NCI-H748 treated with DMSO at 0.1 percent for 48 hours (cell line): ENCODE data around the gene OR1J1.
A peak's percentile ranks its signal among the peaks of the same experiment; 100 is the strongest.

Experiments used
- DNase-seq: peaks from one replicate; lab custom pipeline; 2025; lab: John Stamatoyannopoulos, UW

Gene OR1J1

GRCh38 chr9:122477826-122478225 is at the start of gene OR1J1:
OR1J1 (minus strand) TSS chr9:122477926; CDS start chr9:122477926, 0 bp downstream.
- no peak for DNase-seq

- no peak for DNase-seq
Observed at GRCh38 chr9:122527193-122527592, 49.5 kb upstream of the OR1J1 start, which contains the start of gene OR1N1. OR1N1 (minus strand) TSS chr9:122527293; CDS start chr9:122527293, 0 bp downstream.

- DNase-seq, result no peak
Observed at GRCh38 chr9:122526602-122527001, 48.9 kb upstream of the OR1J1 start.

GRCh38 chr9:122519376-122519775 is 41.6 kb upstream of the OR1J1 start:
- no peak for DNase-seq

- DNase-seq, result no peak
Observed at GRCh38 chr9:122518841-122519240, 41.1 kb upstream of the OR1J1 start, which contains the start of gene OR1J4. OR1J4 (plus strand) TSS chr9:122519141; CDS start chr9:122519141, 0 bp downstream.

GRCh38 chr9:122518226-122518625 is 40.5 kb upstream of the OR1J1 start:
- no peak for DNase-seq

- no peak for DNase-seq
Observed at GRCh38 chr9:122510502-122510901, 32.8 kb upstream of the OR1J1 start, which contains the start of gene OR1J2. OR1J2 (plus strand) TSS chr9:122510802; CDS start chr9:122510802, 0 bp downstream.

- no peak for DNase-seq
Observed at GRCh38 chr9:122506964-122507363, 29.2 kb upstream of the OR1J1 start.

- DNase-seq, result peak; percentile 49
Observed at GRCh38 chr9:122498883-122499288, 21.2 kb upstream of the OR1J1 start.

- no peak for DNase-seq
Observed at GRCh38 chr9:122479062-122479461, 1.3 kb upstream of the OR1J1 start.

GRCh38 chr9:122477346-122477745 is 380 bp downstream of the OR1J1 start:
- DNase-seq, result no peak

GRCh38 chr9:122475717-122476116 is 2.0 kb downstream of the OR1J1 start:
- DNase-seq, result no peak

GRCh38 chr9:122474561-122474960 is 3.2 kb downstream of the OR1J1 start:
- DNase-seq, result no peak

GRCh38 chr9:122468735-122469134 is 9.0 kb downstream of the OR1J1 start:
- DNase-seq, result no peak

- DNase-seq, result no peak
Observed at GRCh38 chr9:122466456-122466855, 11.3 kb downstream of the OR1J1 start.

- DNase-seq, result peak; percentile 79
Observed at GRCh38 chr9:122464633-122465567, 12.8 kb downstream of the OR1J1 start.

GRCh38 chr9:122463828-122464632 is 13.7 kb downstream of the OR1J1 start:
- DNase-seq, result peak; percentile 65

GRCh38 chr9:122457787-122458186 is 19.9 kb downstream of the OR1J1 start:
- DNase-seq, result no peak

- no peak for DNase-seq
Observed at GRCh38 chr9:122456123-122456522, 21.6 kb downstream of the OR1J1 start.

- DNase-seq, result no peak
Observed at GRCh38 chr9:122453677-122454135, 24.0 kb downstream of the OR1J1 start.

GRCh38 chr9:122446819-122447484 is 30.8 kb downstream of the OR1J1 start:
- DNase-seq, result no peak
